HG02943 (cell line): ENCODE results near the gene SP3.

Experiments
- ATAC-seq: cut with Tn5 transposase; IDR thresholded peaks from one replicate; pipeline ENCODE4 v1.9.1; 2021; ENCODE audit warnings: mild to moderate bottlenecking, low read depth, moderate library complexity; ENCODE audit not compliant: unreplicated experiment

SP3 gene

DNA sequence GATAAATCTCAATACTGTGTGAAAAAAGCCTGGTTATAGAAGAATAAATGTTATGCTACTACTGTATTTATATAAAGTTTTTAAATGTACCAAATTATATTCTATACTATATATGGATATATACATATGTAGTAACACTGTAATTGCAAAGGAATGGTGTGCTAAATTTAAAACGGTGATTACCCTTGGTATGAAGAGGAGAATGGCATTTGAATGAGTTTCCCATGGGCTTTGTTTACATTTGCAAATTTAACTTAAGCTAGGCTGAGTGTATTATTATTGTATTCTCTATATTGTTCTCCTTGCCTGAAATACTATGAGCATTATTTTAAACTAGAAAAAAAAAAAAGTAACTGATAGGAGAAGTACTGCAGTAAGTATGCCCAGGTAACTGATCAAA lies 4.7 kb upstream of the SP3 start:
- ATAC-seq, result no peak

DNA sequence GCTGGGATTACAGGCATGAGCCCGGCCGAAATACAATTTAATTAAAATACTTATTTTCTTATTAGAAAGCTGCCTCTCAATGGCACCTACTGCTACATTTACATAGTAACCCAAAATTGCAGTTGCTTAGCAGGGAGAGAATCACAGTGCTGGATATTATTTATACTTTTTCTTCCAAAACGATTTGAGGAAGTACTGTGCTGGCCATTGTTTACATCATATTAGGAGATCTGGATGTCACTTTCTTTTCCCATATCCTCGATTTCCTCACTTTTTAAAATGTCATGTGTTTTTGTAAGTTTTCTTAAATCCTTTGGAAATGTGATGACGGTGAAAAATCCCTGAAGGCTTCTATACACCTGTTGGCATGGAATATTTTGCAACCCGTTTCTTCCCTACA lies 3.4 kb upstream of the SP3 start:
- ATAC-seq, result no peak

DNA sequence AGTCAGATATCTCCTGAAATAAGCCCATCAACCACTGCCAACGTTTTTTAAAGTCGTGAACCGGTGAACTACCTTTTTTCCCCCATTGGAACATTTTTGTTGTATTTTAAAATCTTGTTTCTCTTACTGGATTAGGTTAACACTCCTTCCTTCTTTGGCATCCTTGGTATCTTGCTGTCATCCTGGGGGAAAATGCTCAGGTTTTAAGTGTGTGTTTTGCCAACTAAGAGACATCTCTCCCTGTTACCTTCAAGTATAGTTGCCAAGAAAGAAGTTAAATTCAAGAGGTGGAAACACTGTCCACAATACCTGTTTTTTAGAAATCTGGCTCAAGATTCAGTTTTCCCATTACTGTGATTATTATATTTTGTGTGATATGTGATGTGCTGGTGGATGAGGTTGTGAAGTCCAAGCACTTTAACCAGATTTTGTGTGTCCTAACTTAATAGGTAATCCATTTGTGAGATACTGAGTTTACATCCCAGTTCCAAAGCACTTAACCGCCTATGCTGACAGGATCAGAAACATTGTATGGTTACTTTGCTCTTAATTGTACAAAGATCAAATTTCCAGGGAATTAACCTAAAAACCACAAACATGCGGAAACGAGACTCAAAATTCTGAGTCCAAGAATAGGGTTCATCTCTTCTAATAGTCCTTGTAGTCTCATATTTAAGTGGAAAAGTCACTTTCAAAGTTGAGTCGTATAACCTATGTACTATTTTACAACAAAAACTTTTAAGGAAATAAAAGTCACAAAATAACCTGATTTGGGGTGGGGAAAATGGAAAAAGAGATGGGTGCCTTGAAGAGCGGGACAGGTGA lies 1.3 kb upstream of the SP3 start:
- ATAC-seq, result no peak

DNA sequence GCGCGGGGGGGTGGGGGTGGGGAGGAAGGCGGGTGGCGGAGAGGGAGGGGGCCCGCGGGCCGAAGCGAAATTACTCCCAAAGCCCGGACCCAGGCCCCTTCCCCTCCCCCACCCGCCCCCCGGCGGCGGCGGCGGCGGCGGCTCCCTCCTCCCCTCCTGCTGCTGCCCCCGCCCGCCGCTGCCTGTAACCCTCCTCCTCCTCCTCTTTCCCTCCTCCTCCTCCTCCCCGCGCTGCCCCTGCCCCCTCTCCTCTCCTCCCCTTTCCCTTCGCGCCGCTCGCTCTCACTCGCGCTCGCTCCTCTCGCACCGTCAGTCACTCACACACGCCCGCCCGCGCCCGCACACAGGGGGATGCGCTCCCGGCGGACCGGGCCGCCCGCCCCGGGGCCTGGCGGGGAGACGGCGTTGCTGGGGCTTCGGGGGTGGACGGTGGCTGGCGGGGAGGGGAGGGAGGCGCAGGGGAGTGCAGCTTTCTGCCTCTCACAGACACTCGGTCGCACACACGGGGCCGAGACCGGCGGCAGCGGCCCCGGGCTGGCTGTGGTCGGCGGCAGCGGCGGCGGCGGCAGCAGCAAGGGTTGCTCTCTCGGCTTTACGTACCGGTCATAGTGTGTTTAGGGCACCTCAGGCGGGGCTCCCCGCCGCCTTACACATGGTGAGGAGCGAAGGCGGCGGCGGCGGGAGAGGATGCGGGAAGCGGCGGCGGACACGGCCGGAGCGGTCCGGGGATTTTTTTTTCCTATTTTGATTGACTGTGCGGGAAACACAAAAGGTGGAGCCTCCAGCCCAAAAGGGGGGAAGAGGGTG lies 405 bp downstream of the SP3 start:
- ATAC-seq, result peak; percentile 28

DNA sequence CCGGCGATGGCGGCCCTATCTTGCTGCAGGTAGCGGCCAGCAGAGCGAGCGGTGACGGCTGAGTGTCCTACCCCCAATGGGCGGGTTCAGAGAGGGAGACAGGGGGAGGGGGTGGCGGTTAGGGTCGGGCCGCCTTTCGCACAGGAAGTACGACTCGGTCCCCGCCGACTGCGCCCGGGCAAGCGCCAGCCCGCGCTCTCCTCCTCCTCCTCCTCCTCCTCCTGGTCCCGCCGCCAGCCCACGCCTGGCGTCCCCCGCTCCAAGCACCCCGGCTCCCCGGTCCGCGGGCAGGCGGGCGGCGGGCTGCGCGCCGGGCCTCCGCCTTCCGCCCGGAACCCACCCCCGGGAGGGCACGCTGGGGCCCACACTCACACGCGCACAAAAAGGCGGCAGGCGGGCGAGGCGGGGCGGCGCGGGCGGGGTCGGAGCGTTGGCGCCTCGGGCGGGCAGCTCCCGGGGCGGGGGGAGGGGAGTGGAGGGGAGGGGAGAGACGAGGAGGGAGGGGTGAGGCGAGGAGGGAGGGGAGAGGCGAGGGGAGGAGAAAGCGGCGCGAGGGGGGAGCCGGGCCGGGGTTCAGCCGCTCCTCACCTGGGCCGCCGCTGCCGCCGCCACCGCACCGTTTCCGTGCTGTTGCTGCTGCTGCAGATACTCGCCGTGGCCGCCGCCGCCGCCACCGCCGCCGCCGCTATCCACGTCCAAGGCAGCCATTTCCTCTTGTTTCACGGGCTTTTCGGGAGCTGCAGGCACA lies 1.2 kb downstream of the SP3 start:
- ATAC-seq, result peak; percentile 45

DNA sequence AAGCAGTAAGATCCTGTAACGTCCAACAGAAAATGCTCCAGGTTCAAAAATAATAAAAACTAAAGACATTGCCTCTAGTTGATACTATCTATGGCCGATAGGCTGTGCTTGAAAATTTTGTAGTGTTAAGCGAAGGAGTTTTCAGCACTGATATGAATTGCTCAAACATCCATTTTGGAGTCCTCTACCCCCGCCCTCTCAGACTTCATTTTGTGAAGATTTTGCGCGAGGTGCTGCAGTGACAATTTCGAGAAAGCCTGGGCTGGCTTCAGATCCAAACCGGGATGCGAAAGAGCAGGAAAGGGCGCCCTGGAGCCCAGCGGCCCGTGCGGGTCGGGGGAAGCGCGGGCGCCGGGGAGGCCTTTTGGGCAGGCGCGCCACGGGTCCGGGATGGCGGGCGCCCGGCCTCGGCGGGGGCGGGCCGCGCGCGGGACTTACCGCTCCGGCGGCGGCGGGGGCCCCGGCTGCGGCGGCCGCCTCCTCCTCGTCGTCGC lies 1.8 kb downstream of the SP3 start:
- ATAC-seq, result peak; percentile 21

DNA sequence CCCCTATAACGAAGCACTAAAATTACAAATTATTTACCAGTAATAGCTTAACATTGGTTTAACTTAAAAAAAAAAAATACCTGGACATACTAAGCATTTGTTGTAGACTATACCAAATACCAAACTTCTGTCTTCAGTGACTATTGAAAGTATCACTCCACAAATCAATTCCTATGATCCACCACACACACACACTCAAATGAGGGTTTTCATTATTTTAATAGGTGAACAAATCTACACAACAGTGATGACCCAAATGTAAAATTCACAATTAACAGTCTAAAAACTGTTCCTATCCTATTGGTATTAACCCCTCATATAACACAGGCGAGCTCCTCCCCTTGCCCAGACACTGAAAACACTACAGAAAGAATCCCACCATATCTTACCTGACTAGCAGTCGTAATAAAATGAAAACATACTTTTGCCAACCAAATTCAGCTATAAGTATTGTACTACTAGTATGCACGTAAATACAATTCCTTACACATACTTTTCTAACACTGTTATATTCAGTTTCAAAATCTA lies 2.5 kb downstream of the SP3 start:
- ATAC-seq, result no peak

DNA sequence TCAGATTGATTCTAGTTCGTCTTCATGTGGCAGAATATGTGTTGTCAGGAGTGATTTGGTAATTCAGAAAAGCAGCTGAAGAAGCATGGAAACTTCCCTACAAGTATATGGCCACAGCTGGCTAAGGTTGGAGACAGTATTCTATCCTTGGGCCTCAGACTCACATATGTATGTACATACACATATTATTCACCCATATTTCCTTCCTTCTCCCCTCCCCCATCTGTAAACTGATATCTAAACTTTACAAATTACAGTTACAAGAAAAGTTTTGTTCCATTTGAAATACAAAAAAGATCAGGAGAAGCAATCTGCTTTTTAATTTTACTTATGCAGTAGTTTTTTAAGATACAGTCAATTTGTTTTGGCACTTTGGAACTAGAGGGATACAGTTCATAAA lies 3.1 kb downstream of the SP3 start:
- ATAC-seq, result no peak

DNA sequence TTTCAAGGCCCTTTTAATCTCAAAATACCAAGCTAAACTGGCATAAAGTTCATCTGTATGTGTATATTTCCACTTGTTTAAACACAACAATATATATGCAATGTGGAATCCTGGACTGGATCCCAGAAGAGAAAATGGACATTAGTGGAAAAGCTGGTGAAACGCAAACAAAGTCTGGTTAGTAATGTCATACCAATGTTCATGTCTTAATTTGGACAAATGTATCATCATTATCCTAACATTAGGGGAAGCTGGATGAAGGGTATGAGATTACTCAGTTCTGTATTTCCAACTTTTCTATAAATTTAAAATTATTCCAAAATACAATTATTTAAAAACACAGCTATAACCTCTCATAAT lies 3.8 kb downstream of the SP3 start:
- no peak for ATAC-seq

DNA sequence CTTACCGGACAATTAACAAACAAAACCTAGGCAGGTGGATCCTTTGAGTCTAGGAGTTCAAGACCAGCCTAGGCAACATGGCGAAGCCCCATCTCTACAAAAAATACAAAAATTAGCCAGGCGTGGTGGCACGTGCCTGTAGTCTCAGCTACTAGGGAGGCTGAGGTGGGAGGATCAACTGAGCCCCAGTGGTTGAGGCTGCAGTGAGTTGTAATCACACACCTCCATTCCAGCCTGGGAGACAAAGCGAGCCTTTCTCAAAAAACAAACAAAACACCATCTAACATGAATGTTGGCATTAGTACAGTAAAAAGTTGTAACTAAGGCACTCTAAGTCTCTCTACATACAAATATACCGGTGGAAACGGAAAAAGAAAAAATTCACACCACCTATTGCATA lies 5.3 kb downstream of the SP3 start:
- no peak for ATAC-seq

DNA sequence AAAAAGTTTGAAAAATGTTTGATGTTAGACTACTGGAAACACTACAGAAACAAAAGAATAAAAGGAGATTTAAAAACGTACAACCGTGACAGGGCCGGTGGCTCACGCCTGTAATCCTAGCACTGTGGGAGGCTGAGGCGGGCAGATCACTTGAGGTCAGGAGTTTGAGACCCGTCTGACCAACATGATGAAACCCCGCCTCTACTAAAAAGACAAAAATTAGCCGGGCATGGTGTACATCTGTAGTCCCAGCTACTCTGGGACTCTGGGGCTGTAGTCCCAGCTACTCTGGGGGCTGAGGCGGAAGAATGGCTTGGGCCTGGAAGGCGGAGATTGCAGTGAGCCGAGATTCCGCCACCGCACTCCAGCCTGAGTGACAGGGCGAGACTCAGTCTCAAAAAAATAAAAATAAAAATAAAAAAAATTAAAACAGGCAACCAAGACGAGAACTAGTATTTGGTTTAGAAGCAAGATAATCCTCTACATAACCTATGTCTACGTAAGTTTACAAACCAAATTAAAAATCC lies 5.8 kb downstream of the SP3 start:
- ATAC-seq, result no peak

DNA sequence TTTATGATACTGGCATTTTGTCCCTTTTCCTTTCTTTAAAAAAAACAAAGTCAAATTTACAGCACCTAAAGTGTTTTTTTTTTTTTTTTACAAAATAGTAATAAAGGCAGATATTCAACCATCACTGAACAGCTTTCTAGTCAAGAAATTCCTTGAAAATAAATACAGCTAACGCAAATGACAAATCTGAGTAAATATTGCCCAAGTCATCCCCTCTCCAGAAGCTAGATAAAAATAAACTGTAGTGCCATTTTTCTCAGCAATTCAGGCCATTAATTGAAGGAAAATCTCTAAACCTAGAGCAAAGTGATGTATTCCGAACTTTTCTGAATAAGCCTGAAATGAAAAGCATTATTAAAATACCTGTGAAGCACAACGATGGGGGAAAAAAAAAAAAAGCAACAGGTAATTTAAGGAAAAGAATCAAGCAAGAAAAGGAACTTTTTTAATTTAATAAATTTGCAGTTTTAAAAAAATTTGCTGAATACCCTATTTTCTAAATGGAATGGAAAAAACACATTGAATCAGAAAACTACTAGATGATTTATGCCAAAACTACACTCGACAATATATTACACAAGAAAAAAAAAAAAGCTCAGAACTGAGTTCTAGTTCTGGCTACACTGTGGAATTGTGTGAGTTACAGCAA lies 6.9 kb downstream of the SP3 start:
- ATAC-seq, result no peak

DNA sequence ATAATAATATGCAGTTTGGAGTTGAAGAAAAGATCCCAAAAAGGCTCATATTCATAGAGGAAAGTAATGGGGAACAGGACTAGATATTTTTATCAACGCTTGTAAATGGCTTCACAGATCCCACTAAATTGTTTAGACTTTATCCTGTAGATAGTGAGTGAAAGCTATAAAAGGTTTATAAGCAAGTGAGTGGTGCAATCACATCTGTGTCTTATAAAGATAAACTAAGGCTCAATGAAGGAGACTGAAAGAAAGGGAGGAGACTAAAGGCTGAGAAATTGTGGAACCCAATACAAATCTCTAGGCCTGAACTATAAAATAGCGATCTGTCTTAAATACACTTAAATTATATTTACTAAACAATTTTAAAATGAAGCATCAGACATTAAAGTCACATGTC lies 7.7 kb downstream of the SP3 start:
- ATAC-seq, result no peak

DNA sequence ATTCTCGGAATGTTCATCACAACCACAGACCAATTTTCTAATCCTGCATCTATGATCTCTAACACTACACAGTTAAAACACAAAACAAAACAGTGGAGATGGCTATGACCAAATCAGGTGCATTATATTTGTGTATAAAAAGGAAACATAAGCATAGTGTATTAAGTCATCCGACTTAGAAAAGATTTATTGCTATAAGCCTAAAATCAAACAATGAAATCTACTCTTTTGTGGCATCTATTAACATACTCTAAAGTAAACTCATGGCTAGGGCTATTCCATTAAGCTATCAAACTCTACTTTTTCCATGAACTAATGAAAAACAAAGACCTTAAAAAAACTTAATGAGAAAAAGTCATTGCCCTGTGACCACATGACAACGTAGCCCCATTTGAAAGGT lies 8.7 kb downstream of the SP3 start:
- no peak for ATAC-seq

DNA sequence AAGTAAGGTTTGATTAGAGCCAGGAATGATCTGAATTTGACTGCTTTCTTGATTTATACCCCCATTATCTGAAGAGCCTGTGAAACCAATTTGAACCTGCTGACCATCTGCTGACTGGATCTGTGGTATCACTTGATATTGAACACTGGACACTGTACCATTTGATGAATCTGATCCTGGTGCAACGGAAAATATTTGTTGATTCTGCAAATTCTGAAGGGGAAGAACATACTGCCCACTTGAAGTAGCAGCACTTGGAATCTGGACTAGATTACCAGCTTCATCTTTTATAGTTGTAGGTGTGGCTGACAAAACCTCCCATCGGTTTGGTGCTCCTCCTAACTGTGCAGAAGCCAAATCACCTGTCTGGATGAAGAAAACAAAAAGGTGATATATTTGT lies 9.3 kb downstream of the SP3 start:
- ATAC-seq, result no peak

DNA sequence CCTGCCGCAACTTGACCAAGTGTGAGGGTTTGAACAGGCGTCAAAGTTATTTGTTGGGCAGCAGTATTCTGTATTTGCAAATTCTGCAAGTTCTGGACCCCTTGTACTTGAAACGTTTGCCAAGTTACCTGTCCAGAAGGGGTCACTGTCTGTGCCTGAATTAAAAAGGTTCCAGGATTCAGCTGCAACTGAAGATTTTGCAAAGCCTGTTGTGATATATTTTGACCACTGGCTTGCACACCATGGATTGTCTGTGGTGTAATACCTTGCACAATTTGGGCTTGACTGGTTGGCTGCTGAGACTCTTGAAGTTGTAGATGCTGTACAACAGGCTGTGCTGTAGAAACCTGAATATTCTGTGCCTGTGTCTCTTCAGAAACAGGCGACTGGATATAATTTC lies 10.2 kb downstream of the SP3 start:
- no peak for ATAC-seq

DNA sequence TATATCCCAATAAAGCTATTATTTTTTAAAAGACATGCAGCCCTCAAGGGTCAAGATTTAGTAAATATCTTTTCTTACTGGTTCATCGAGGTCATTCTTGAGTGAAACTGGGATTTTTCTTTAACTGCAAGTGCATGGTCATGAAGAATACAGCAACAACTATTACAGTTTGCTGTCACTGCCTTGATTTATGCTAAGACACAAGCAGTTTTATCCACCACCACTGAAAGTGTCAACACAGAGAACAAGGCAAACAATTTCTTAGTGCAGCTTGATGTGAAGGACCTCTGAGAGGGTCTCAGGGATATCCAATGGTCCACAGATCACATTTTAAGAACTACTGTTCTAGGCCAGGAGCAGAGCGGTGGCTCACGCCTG lies 12.1 kb downstream of the SP3 start:
- no peak for ATAC-seq

DNA sequence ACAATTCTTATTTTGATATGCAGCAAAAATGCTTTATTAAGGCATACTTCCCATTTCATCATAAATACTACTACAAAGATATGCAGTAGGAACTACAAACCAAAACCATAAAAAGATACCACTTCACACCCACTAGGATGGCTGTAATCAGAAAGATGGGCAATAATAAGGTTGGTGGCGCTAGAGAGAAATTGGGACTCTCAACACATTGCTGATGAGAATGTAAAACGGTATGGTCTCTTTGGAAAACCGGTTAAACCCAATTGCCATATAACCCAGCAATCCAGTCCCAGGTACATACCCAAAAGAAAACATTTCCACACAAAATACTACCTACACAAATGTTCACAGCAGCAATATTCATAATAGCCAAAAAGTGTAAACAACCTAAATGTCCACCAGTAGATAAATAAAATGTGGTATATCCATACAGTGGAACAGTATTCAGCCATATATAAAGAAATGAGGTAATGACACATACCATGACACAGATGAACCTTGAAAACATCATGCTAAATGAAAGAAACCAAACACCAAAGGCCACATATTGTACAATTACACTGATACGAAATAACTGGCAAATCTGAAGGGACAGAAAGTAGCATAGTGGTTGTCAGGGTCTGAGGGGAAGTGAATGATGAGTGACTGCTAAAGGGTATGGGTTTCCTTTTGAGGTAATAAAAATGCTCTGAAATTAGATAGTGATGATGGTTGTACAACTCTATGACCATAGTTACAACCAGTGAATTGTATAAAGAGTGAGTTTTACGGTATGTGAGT lies 12.7 kb downstream of the SP3 start:
- no peak for ATAC-seq

DNA sequence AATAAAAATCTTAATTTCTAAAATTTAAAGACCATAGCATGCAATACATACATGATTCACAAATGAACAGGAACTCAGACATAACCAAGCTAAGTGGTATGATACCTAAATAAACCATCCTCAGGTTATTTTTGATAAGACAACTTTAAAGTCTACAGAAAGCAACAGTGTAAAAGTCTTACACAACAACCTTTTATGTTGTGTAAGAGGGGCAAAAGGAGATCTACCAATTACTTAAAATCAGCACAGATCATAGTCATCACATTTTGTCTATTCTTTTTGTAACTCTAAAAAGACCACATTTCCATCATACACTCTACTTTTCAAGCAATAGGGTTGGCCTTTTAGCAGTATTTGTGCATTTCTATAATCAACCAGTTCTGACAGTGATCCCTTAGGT lies 16.3 kb downstream of the SP3 start:
- ATAC-seq, result no peak

DNA sequence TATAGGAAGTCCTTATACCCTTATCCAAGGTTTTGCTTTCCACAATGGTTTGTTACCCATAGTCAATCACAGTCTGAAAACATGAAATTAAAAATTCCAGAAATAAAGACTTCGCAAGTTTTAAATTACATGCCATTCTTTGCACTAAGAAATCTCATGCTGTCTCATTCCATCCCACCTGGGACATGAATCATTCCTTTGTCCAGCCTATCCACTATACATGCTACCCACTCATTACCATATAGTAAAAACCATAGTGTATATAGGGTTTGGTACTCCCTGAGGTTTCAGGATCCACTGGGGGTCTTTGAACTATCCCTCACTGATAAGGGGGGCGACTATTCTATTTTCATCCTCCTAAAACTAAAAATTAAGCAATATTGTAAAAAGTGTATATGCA lies 17.0 kb downstream of the SP3 start:
- no peak for ATAC-seq
